RKO (cell line): Measurements from ENCODE around the gene LRMDA.

ENCODE experiments used
- DNase-seq: peaks from one replicate; pipeline ENCODE4 v3.0.0-alpha.2; 2016; ENCODE audit warnings: low spot score

The LRMDA gene

DNA sequence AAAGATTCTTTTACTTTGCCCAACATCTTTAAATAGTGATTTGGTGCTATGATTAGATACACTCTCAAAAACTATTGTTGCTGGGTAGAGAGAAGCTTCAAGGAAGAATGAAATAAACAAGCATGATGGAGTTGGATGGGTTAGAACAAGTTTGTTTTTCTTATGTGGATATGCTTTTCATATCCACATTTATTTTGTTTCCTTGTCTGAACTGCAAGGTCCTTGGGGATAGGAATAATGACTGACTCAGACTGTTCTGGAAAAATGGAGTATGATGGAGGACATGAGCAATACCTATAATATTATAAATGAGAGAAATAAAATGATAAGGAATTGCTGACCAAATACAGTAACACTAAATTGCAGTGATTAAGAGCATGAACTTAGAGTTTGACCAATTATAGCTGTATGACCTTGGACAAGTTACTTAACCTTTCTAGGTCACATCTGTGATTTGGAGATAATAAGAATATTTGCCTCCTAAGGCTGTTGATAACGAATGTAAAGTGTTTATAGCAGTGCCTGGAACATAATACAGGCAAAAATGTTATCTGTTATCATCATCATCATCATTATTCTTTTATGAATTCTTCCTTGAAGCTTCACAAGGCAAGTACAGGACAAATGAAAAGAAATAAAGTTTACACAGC, 847.5 kb downstream of the LRMDA start:
- no peak for DNase-seq

DNA sequence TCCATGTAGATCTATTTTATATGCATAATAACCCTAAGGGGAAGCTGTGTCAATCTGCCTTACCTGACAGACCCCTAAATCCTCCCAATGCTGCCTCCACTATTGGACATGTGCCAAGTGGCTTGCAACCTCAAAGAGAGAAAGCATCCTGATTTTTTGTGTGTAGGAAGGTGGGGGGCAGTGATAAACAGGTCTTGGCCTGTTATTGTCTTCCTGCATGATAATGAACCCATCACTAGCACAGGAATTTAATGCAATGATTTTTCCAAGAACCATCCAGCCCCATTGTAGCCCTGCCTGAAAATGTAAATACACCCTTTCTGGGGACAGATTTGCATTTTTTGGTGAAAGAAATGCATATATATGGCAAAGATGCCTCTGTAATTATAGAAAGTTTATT, 850.2 kb downstream of the LRMDA start:
- no peak for DNase-seq

DNA sequence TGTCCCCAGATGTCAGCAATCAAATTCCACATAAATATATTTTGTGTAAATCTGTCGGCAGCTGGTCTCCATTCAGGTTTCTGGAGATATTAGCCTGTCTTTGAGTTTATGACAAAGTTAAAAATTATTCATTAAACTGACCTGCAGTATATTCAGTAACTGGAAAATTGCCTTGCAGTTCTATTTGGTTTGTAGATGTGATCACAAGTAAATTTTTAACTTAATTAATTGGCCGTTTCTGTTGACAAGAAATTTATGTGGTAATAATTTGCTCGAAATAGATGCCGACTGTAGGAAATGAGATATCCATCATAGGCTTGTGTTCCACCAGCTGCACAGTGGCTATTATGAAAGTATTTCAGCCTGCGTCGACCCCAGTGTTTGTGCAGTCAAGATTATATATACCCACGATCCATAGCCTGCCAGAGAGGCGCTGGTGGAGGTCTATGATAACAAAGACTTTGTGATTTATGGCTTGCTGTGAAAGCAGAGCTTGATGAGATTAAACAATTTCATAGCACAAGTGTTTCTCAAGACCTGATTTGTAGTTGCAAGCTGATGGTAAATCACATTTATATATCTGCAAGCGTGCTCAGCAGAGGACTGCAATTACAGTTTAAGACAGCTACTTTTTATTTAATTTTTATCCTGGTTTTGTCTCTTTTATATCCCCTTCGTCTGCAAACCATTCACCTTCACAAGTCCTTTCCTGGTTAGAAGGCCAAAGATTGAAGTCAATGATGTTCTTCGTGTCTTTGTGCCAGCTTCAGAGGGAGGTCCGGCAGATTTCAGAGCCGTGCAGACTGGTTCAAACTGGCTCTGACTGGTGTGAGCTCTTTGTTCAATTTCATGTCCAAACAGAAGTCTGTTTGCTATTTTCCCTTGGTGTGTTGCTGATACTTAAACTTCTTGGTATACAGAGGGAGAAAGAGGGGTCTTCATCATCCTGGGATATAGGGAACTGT, 850.9 kb downstream of the LRMDA start:
- DNase-seq: no peak

DNA sequence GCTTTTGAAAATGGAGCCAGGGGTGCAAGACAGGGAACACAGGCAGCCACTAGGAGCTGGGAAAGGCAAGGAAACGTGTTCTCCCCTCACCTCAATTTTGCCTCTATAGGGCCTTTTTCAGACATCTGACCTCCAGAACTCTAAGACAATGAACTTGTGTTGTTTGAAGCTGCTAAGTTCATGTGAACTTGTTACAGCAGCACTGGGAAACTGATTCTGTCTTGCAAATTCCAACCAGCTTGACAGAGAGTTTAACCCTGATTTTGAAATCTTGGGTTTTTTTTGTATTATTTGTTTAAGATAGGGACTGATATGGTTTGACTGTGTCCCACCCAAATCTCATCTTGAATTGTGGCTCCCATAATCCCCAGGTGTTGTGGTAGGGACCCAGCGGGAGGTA, 852.9 kb downstream of the LRMDA start:
- no peak for DNase-seq

DNA sequence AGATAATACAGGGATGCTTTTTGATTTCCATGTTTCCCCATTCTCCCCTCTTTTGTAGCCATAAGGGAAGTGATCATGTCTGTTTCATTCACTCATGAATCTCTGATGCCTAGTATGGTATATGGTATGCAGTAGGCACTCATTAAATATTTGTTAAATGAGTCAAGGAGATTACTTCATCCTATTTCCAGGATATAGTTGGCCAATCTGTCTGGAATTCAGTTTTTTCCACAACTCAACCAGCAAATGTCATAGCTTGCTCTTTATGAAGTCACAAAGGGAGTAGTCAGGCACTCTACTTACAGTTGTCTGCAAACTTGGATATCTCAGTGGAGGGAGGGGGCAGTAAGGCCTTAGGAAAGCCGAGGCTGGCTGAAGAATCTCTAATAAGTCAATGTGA, 853.6 kb downstream of the LRMDA start:
- peak; percentile 60 for DNase-seq

DNA sequence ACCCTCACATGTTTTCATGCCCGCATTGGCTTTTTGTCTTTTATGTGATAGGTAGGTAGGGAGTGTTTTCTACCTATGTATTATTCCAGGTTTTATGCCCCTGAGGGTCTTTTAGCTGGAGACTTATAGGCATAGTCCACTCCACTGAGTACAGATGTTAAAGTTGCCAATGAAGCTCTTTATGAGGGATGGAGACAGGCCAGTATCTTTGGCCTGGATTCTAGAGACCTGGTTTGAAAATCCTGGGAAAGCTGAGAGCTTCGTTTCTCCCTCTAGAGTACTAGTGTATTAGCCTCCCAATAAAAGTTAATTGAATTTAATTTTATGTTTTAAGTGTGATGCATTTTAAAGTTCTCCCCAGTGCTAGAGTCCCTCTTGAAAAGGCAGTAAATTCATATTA, 854.1 kb downstream of the LRMDA start:
- DNase-seq: no peak

DNA sequence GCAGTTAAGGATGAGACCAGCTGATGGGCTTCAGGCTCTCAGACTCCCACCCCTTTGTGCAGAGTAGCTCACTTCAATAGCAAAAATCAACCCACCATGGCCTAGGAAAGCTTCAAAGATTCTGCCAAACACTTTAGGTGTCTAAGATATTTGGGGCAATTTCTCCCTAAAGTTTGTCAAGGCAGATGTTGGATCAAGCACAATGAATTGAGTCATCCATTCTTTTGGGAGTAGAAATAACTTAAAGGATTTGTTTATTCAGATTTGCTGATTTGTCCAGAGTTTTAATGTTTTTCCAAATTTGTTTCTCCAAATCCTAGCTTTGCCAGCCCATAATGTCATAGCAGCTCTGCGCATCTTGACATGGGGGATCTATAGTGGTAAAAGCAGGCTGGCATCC, 855.1 kb downstream of the LRMDA start:
- no peak for DNase-seq

DNA sequence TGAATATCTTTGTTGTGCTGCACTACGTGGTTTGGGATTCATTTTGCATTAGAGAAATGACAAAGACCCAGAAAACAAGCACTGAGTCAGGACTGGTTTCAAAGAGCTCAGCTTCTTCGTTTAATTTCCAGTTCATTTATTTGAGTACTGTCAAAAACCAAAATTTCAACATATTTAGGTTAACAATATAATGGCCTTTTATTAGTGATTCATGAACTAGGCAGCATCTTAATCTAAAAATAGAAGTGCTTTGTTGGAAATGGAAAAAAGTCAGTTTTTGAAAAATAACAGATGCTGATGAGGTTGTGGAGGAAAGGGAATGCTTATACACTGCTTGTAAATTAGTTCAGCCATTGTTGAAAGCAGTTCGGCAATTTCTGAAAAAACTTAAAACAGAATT, 856.4 kb downstream of the LRMDA start:
- DNase-seq: no peak

DNA sequence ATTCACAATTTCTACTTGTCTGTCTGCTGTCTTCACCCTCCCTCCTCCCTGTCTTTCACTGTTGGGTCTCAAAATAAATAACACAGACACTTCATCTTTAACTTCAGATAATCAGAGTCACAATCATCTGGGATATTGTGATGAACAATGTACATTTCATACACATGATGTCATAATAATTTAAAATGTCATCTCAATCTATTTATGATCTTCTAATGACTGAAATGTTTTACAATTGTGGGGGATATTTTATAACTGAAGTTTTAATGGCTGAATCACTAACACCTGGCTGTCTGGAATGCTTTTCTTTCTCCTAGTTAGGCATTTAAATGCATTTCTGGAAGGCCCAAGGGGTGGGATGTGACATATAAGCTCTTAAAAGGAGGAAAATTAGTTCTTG, 859.8 kb downstream of the LRMDA start:
- DNase-seq: no peak

DNA sequence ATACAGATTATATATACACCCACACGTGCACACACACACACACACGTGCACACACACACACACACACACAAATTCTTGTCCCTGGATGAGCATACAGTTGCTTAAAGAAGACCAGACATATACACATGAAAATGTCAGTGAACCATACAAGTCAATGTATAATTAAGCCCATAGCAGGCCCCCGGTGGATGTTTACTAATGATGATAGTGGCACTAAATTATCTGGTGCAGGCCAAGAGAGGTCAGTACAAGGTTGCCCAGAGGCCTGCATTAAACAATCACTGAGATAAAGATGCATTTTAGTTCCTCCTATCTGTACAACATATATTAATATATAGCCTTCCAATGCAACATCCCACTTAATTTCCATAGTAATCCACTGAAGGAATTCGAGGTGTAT, 860.5 kb downstream of the LRMDA start:
- DNase-seq: no peak

DNA sequence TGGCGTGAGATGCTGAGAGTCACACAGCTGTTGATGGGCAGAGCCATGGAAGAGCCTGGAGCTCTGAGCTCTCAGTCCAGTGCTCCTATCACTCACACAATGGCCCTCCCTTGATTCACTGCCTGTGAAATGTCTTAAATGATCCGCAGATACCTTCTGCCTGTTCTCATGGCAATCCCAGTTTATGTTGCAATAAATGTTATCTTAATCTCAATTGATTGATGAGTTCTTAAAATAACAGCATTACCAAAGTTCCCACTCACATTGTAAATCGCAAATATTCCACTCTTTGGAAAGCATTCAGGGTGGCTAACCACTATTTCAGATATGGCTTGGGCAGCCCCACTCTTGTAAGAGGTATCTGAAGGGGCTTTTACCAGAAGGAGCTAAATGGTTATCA, 865.5 kb downstream of the LRMDA start:
- no peak for DNase-seq

DNA sequence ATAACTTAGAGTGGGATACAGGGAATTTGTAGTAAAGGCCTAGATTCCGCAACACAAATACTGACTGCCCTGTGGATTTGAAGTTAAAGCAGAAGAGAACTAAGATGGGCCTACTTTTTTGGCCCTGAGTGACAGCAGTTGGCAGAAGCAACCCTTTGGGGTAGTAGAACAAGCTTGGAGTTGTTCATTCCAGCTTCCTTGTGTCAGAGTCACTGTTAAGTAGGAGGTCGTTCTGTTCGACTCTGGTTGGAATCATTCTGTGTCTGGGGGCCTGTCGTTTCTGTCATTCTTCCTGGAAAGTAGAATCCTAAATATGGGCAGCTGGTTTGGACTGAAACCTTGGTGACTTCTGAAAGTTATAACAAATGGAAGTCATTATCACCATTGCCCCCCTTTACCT, 865.9 kb downstream of the LRMDA start:
- no peak for DNase-seq

DNA sequence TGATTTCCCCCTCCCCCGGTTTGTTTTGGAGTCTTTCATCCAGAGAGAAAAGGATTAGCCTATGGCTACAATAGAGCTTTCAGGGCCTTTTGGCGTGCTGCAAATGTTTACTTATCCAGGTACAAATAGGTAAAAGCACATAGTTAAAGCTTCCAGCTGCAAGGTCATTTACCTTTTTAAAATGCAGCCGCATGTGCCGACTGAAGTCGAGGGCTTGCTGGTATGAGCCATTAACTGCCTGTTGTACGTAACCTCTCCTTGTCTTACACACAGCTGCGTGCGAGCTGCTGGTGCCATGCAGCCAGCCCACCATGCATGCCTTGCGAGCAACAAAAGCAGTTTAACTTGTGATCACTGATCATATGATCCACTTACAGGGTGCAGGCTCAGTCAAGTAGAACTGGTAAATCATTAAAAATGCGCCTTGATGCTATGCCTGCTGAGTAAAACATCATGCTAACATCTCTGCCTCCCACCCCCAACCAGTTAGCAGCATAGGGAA, 866.4 kb downstream of the LRMDA start:
- no peak for DNase-seq

DNA sequence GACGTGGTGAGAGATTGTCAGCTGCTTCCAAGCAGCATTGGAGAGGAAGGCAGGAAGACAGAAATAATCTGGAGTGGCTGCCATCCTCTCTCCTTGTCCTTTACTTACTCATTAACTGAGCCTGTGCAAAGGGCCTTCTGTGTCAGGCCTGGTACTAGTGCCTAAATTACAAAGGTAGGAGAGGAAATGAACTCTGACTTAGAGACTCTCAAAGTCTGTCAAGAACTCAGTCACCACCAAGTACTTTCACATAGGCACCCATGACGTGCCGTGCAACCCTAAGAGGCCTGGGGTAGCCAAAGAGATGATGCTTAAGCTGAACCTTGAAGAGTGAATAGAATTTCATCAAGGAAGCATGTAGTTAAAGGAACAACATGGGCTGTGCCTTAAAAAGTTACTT, 866.9 kb downstream of the LRMDA start:
- no peak for DNase-seq

DNA sequence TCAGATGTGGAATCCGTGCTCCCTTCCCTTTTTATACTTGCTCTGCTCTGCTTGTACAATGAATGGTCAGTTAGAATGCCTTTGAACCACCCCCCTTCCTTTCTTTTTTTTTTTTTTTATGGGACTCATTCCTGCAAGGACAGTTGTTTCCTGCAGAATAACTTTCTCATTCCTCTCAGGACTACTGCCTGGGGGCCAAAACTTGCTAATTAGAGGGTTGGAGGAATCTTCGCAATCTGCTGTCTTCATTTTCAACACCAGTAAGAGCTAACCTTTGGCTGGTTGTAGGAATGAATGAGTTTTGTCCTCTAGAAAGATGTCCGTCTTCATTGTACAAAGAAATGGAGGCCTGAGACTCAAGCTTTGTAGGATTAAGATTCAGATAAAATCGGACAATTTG, 868.1 kb downstream of the LRMDA start:
- no peak for DNase-seq

DNA sequence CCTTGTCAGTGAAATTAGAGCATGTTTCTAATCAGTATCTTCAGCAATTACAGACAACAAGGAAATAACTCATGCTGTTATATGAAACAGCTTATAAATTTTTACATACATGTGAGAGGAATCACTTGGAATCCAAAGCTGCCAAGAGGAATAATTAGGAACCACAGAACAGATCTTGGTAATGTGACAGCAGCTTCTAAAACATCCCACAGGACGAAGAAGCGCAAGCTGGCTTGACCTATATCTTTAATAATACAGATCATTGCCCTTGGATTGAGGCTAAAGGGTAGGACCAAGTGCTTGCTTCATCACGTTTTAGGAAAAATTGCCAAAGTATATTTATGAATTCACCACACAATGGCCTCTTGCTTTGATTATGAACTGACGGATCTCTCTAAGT, 869.8 kb downstream of the LRMDA start:
- no peak for DNase-seq

DNA sequence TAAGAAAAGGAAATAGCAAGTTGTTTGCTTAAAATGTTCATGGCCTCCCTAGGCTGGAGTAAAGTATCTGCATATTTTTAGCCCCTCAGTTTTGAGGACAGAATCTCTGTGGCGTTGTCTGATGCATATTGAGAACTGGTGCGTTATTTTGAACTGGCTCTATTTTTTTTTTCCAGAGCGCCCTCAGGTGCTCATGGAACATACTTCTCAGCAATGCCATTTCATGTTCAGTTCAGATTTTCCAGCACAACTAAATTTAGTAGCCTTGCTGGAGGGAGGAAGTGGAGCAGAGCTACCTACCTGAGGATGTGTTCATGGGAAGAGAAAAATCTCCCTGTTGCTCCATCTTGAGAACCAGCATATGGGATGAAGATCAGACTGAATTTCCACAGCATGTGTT, 870.5 kb downstream of the LRMDA start:
- peak; percentile 9 for DNase-seq

DNA sequence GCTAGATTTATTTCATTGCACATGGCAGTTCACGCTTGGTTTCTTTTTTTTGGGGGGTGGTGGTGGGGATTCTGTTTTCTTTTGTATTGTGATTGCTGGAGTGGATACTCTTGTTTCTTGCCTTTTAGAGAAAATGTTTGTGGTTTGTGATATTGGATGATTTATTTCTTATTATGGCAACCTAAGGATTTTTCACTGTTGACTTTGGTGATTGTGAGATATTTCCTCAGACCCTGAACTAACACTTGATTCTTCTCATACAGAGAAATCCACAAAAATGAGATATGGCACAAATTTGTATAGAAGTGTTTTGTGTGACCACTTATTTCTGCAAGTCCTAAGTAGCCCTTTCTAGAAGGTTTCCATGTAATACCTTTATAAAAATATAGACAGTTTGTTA, 871.1 kb downstream of the LRMDA start:
- DNase-seq: no peak

DNA sequence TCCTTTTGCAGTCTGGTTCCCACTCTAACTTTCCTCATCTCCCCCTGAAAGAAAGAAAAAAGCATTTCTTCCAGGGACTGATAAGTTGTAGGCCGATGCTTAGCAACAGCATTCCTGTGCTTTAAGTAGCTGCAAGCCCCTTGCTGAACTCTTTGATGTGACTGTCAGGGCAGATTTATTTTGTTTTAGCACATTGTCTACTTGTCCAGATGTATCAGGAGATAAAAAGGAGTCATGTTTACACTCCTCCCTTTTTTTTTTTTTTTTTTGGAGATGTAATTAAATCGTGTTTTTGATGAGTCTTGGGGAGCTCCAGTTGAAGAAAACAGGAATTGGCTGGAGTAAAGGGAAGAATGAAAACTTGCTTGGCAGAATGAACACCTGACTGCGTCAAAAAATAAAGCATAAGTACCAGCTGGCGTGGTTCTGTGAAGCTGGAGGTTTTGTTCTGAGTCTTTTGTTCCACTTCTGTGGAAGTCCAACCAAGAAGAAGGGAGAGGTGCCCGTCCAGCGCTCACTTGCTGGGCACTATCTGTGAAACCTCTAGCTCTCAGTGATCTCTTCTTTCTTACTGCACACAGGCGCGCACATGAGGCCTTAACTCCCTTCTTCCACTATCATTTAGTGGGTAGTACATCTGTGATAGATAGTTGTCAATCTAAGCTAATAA, 871.7 kb downstream of the LRMDA start:
- DNase-seq: no peak

DNA sequence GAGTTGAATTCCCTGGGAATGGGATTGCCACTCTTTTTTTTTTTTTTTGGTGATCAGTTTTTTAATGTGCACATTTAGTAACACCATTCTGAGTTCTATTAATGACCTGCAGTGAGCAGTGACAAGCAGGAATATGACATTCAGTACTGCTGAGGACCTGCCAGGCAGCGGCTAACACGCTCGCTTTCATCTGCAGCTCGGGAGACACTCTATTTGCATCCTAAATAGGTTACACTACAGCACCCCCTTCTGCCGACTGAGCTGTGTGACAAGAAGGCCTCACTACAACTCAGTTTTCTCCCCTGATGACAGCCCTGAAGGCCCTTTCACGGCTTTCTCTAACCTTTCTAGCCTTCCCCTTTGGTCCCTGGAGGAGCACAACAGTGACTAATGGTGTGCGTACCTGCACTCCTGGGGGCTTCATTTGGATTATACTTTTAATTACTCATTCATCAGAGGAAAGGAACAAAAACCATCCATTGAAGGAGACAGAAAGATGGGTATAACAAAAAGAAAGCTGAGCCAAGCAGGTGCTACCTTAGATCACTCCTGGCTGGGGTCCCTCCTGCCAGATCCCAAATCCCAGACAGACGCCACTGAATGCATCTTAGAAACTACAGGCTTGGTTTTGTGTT, 872.4 kb downstream of the LRMDA start:
- DNase-seq: peak; percentile 49

DNA sequence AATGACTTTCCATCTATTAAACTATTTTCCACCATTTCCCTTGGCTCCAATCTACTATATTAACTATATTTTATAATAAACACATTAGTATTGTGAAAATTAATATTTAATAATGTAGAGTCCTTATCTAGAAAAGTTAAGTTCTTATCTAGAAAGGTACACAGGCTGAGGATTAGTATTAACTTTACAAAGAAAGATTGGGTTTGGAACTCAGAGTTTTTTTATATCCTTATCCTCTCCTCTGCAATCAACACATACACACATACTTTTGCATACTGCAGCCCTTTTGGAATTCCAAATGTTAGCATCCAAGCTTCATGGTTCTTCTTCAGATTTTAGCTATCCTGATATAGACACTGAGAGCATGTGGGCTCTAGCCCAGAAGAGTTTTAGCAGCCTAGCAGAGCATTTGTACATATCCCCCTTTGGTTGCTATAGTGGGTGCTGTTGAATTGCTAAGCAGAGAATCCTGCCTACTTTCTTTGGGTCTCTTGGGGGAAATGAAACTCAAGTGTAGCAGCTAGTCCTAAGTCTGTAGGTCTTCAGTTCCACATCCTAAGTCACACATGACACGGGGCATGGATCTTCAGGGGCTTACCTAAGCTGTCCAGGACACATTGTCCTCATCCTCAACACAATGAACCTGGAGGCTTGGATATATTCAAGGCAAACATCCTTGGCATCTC, 874.6 kb downstream of the LRMDA start:
- no peak for DNase-seq

DNA sequence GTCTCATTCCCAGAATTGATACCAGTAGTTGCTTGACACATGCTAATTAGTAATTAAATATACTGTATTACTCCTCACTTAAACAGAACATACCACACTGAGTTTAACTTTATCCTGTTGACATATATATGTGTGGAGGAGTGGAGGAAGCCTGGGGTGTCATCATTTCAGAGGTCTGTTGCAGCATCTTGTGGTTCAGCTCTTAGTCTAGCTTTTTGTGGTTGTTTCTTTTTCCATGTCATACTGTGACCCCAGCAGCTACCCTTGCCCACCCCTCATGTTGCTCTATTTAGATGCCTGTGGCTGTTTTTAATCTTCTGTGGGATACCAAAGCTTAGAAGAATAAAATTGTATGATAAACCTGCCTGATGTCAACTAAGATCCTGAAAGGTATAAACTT, 875.4 kb downstream of the LRMDA start:
- DNase-seq: no peak
